Urothelium cell line (cell line): ENCODE data around the gene SOX3.

Source experiments
- DNase-seq: peaks from one replicate; pipeline ENCODE4 v3.0.0; 2011; ENCODE audit warnings: low spot score, mixed read lengths
- FAIRE-seq: peaks from 2 replicates; lab custom pipeline; 2011; peaks lifted over from hg19 to GRCh38; lab: Jason Lieb, UNC

The SOX3 gene

GRCh38 chrX:140500441-140500840, 4.4 kb downstream of the SOX3 start:
- DNase-seq: no peak
- FAIRE-seq: no peak

- no peak for DNase-seq
- FAIRE-seq: no peak
These were observed 9.1 kb downstream of the SOX3 start for GRCh38 chrX:140495739-140496138.

- DNase-seq: no peak
These were observed 12.5 kb downstream of the SOX3 start for GRCh38 chrX:140492066-140492994.

GRCh38 chrX:140480765-140481164, 24.1 kb downstream of the SOX3 start:
- DNase-seq (peak; percentile 9), FAIRE-seq (no peak)

More at GRCh38 chrX:140492066-140492994, 12.5 kb downstream of the SOX3 start:
- no peak for FAIRE-seq

- FAIRE-seq (no peak), DNase-seq (no peak)
These were observed 26.9 kb downstream of the SOX3 start for GRCh38 chrX:140477987-140478386.

GRCh38 chrX:140475025-140475424, 29.8 kb downstream of the SOX3 start:
- DNase-seq: no peak
- FAIRE-seq: no peak

- FAIRE-seq: no peak
- no peak for DNase-seq
These were observed 37.7 kb downstream of the SOX3 start for GRCh38 chrX:140467211-140467610.
